Lower leg skin (tissue), 4 donors: ENCODE data around the gene RGPD4. TPM values are rescaled to one million over a fixed set of nuclear protein-coding genes. Genes with fewer than 3 reads are reported as not detected.

ENCODE experiments used
- DNase-seq, 2 donors: peaks; one replicate each; pipeline ENCODE4 v3.0.0-alpha.2; 2019; ENCODE audit warnings: low spot score in 2 of 2
- H3K4me3 ChIP-seq: fragments of 200-600 bp; sonication (generic); 2 replicates; pipeline ENCODE4 v1.5.1; 2017; ENCODE audit warnings: mild to moderate bottlenecking, low read depth; ENCODE audit not compliant: poor library complexity, severe bottlenecking
- POLR2A ChIP-seq, 2 donors: fragments of 450-650 bp; IDR thresholded peaks; one replicate each; pipeline ENCODE4 v1.6.1; 2016 to 2017; ENCODE audit warnings: antibody characterized with exemption in 2 of 2, mild to moderate bottlenecking in 1 of 2, moderate library complexity in 1 of 2
- WGBS, 2 donors: methylation state at CpG; one replicate each; pipeline ENCODE4 v1.1.5; 2018; 5-methylcytosine and 5-hydroxymethylcytosine counted together
- intact Hi-C: fragments of 100-400 bp; cut with DNase I; formaldehyde crosslinking; loops from one replicate; pipeline ENCODE4 v1.15.0; 2023; ENCODE audit warnings: low total_unique reads
- total RNA-seq, 4 donors: library from RNA; depleted of rRNA; stranded (reverse); fragments of >200 nt; gene quantifications; one replicate each; pipeline ENCODE4 v1.1.0, GENCODE V29; 2016
- TF ChIP-seq, protein P1 (sequence below), 3 donors: fragments of 450-650 bp; IDR thresholded peaks; one replicate each; pipeline ENCODE4 v1.5.1; 2016; ENCODE audit warnings: antibody characterized with exemption in 3 of 3, mild to moderate bottlenecking in 3 of 3, moderate library complexity in 2 of 3

RGPD4 gene
- total RNA-seq, 4 donors from 2014 or later, result not detected

DNA sequence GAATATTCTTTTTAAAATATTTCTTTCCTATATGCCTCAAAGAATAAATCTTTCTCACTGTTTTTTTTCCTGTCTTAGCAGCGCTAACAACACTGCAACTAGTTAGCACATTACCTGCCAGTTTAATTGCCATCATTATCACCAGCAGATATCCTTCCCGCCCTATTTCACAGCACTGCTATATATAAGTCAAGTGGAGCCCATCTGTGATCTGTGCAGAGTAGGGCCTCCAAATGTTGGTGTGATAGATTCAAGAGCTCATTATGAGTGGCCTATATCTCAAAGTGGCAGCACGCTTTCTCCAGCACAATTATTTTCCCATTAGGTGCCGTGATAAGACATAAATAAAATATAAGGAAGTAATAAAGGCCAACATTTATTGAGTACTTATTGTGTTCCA lies 19.8 kb upstream of the RGPD4 start:
- DNase-seq, result no peak
- no peak for TF ChIP-seq POLR2A (IDR thresholded peaks at IDR 0.05)
- TF ChIP-seq, protein P1, sequence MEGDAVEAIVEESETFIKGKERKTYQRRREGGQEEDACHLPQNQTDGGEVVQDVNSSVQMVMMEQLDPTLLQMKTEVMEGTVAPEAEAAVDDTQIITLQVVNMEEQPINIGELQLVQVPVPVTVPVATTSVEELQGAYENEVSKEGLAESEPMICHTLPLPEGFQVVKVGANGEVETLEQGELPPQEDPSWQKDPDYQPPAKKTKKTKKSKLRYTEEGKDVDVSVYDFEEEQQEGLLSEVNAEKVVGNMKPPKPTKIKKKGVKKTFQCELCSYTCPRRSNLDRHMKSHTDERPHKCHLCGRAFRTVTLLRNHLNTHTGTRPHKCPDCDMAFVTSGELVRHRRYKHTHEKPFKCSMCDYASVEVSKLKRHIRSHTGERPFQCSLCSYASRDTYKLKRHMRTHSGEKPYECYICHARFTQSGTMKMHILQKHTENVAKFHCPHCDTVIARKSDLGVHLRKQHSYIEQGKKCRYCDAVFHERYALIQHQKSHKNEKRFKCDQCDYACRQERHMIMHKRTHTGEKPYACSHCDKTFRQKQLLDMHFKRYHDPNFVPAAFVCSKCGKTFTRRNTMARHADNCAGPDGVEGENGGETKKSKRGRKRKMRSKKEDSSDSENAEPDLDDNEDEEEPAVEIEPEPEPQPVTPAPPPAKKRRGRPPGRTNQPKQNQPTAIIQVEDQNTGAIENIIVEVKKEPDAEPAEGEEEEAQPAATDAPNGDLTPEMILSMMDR (IDR thresholded peaks at IDR 0.05), result no peak
- no peak overlapping the region for H3K4me3 ChIP-seq
- 80 to 84% methylated on average over 4 of the region's 4 CpGs for WGBS, 2 donors
- intact Hi-C loops, result no loop called here

DNA sequence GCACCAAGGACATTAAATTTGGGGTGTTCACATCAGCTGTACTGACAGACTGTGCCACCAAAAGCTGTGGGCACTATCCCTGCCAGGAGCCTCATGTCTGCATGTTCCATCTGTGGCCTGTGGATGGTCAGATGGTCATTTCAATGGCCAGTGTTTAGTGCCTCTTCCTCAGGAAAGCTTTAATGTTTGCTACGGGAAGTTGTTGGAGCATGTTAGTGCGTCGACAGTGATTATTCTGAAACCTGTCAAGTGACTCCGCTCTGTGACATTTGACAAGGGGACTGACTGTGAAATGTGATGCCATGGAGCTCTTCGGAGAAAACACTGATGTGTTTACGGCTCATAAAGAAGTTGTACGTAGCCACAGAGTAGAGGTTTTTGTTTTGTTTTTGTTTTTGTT lies 18.7 kb upstream of the RGPD4 start:
- H3K4me3 ChIP-seq, result no peak overlapping the region
- 74 to 75% methylated on average over 7 of the region's 7 CpGs for whole genome bisulfite sequencing, 2 donors
- no peak for DNase-seq
- no peak for TF ChIP-seq POLR2A (IDR thresholded peaks at IDR 0.05)
- TF ChIP-seq, protein P1 (IDR thresholded peaks at IDR 0.05), result no peak
- intact Hi-C loops, result no loop called here

DNA sequence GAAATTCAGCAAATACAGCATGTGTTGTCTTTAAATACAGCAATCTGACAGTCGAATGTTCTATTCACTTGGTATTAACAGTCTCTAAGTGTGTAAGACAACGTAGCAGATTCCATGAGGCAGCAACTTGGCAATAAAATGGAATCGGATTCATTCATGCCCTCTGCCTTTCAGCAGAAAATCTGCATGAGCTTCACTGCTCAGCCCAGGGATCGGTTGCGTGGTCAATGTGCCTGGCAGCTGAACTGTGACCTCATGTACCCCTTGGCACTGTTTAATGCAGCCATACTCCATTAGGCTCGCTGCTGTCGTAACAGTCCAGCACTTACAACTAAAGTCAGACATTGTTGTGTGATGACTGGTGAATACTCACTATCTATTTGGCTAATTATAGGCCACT lies 17.7 kb upstream of the RGPD4 start:
- DNase-seq, result no peak
- intact Hi-C loops, result no loop called here
- no peak for TF ChIP-seq POLR2A (IDR thresholded peaks at IDR 0.05)
- TF ChIP-seq, protein P1 (IDR thresholded peaks at IDR 0.05), result no peak
- WGBS, 2 donors, result 65 to 67% methylated on average over 7 of the region's 7 CpGs
- H3K4me3 ChIP-seq, result no peak overlapping the region

DNA sequence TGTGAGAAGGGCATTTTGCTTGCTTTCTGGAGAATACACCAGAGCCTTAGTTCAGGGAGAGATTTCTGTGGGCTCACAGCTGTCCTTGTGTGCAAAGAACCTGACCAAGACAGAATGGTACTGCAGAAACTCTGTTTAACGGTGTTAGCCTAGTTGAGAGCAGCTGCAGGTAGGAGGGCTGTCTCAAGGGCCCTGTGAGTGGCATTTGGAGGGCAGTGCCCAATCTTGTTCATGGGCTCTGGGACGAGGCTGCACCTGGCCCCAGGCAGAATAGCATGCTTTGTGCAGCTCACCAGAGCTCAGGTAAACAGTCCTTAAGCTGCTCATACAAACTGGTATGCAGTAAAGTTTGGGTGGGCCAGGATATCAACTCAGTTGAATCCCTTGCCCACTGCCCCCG lies 16.9 kb upstream of the RGPD4 start:
- intact Hi-C loops, result no loop called here
- no peak for DNase-seq
- TF ChIP-seq, protein P1 (IDR thresholded peaks at IDR 0.05), result no peak
- TF ChIP-seq POLR2A (IDR thresholded peaks at IDR 0.05), result no peak
- H3K4me3 ChIP-seq, result no peak overlapping the region
- WGBS, 2 donors, result 52 to 75% methylated on average over 3 of the region's 3 CpGs

DNA sequence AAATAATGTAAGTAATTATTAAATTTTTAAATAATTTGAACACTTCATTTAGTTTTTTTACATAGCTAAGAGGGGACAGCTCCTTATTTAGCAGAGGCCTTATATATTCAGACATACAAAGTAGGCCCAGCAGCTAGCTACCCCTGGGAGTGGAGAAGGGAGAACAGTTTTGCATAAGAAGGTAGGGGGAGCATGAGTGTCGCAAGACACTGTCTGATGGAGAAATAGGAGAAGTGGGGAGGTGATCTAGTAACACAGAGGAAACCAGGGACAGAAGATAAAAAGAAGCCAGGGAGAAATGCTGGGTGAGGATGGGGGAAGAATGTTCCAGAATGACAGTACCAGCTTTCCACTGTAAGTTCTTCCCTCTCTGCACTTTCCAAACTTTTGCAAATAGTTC lies 16.0 kb upstream of the RGPD4 start:
- intact Hi-C loops, result no loop called here
- no peak overlapping the region for H3K4me3 ChIP-seq
- TF ChIP-seq POLR2A (IDR thresholded peaks at IDR 0.05), result no peak
- TF ChIP-seq, protein P1 (IDR thresholded peaks at IDR 0.05), result no peak
- 67 to 93% methylated on average over 1 of the region's 1 CpG for WGBS, 2 donors
- DNase-seq, result no peak

DNA sequence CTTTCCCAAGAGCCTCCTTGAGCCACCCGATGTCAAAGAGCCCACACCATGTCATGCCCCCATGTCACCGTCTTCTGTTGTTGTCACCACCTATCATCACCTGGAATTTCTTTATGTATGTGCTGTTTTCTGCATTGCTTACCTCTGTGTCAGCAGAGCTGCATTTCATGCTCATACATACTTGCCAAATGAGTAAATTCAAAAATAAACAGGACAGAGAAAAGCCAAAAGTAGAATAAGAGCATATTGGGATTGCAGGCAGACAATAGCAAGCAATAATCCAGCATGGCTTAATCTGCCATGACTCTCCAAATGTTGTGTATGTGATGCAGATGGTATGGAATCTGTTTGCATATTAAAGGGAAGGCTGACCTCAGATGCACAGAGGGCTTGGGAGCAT lies 15.3 kb upstream of the RGPD4 start:
- DNase-seq, result no peak
- TF ChIP-seq, protein P1 (IDR thresholded peaks at IDR 0.05), result no peak
- no peak for TF ChIP-seq POLR2A (IDR thresholded peaks at IDR 0.05)
- intact Hi-C loops, result no loop called here
- 82 to 93% methylated on average over 2 of the region's 2 CpGs for WGBS, 2 donors
- no peak overlapping the region for H3K4me3 ChIP-seq
